Measurements from ENCODE around the gene AP3B1. TPM values are rescaled to one million over a fixed set of nuclear protein-coding genes. Genes with fewer than 3 reads are reported as not detected.

The AP3B1 gene
- total RNA-seq, 1 donor, result 77.4 TPM

DNA sequence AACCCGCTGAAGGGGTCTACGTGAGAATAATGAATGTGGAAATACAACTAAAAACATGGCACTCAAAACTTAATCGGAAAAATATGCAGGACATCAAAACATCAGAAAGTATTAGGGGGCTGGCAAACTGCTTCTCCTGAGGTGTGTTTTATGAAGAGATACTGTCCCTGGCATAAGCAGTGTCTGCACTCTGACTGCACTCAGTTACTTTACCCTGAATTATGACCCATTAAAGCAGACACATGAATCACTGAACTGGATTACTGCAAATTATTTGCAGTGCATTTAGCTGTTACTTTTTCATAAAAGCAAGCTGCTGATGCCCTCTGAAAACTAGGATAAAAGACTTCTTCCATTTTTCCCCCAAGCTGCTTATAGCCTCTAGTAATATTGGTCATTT lies 164.9 kb downstream of the AP3B1 start:
- TF ChIP-seq, protein P1, sequence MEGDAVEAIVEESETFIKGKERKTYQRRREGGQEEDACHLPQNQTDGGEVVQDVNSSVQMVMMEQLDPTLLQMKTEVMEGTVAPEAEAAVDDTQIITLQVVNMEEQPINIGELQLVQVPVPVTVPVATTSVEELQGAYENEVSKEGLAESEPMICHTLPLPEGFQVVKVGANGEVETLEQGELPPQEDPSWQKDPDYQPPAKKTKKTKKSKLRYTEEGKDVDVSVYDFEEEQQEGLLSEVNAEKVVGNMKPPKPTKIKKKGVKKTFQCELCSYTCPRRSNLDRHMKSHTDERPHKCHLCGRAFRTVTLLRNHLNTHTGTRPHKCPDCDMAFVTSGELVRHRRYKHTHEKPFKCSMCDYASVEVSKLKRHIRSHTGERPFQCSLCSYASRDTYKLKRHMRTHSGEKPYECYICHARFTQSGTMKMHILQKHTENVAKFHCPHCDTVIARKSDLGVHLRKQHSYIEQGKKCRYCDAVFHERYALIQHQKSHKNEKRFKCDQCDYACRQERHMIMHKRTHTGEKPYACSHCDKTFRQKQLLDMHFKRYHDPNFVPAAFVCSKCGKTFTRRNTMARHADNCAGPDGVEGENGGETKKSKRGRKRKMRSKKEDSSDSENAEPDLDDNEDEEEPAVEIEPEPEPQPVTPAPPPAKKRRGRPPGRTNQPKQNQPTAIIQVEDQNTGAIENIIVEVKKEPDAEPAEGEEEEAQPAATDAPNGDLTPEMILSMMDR (IDR thresholded peaks at IDR 0.05; ENCODE audit: extremely low read depth, low read depth, low read length), result no peak

DNA sequence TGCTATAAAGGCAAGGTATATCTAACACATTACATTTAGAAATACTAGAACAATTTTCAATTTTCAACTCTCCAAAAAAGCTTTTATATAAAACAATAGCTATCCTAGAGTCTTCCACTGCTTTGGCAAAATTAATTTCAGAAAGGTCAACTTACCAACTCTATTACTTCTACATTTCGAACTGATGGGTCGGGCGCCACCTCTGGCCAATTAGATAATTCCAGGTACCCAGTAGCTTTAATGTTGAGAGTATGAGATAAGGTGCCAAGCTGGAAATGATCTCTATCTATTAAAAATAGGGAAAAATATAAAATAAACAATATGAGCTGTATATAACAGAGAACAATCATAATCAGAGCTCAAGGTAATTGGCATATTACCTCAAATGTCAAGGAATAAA lies 166.6 kb downstream of the AP3B1 start:
- Histone ChIP-seq H3K4me2 (ENCODE audit: insufficient read depth, low read length) (no peak overlapping the region), H3K27ac (ENCODE audit: low read depth, low read length) (no peak overlapping the region), H3K79me2 (ENCODE audit: insufficient read depth, low read length) (no peaks in the 10 kb centered on the region), H3K36me3 (ENCODE audit: insufficient read depth, low read length) (peaks cover 5% of the 10 kb centered on the region), H3K9me3 (ENCODE audit: low read depth, low read length) (no peaks in the 10 kb centered on the region), H4K20me1 (ENCODE audit: insufficient read depth, low read length) (no peaks in the 10 kb centered on the region), H3K4me3 (ENCODE audit: insufficient read depth, low read length) (no peak overlapping the region), H3K4me1 (ENCODE audit: insufficient read depth, low read length) (no peaks in the 10 kb centered on the region), H2AFZ (ENCODE audit: low read length) (no peak overlapping the region), H3K27me3 (ENCODE audit: insufficient read depth, low read length) (no peaks in the 10 kb centered on the region)
- TF ChIP-seq, protein P1 (IDR thresholded peaks at IDR 0.05; ENCODE audit: extremely low read depth, low read depth, low read length), result peak; percentile 19
- no peak for DNase-seq (ENCODE audit: insufficient read length, low spot score, missing footprints)

More for the DNA sequence above, 164.9 kb downstream of the AP3B1 start:
- Histone ChIP-seq H4K20me1 (ENCODE audit: insufficient read depth, low read length) (no peaks in the 10 kb centered on the region), H2AFZ (ENCODE audit: low read length) (no peak overlapping the region), H3K27me3 (ENCODE audit: insufficient read depth, low read length) (no peaks in the 10 kb centered on the region), H3K9me3 (ENCODE audit: low read depth, low read length) (no peaks in the 10 kb centered on the region), H3K4me2 (ENCODE audit: insufficient read depth, low read length) (no peak overlapping the region), H3K36me3 (ENCODE audit: insufficient read depth, low read length) (peaks cover 5% of the 10 kb centered on the region), H3K79me2 (ENCODE audit: insufficient read depth, low read length) (no peaks in the 10 kb centered on the region), H3K4me3 (ENCODE audit: insufficient read depth, low read length) (no peak overlapping the region), H3K4me1 (ENCODE audit: insufficient read depth, low read length) (no peaks in the 10 kb centered on the region), H3K27ac (ENCODE audit: low read depth, low read length) (no peak overlapping the region)
- no peak for DNase-seq (ENCODE audit: insufficient read length, low spot score, missing footprints)

DNA sequence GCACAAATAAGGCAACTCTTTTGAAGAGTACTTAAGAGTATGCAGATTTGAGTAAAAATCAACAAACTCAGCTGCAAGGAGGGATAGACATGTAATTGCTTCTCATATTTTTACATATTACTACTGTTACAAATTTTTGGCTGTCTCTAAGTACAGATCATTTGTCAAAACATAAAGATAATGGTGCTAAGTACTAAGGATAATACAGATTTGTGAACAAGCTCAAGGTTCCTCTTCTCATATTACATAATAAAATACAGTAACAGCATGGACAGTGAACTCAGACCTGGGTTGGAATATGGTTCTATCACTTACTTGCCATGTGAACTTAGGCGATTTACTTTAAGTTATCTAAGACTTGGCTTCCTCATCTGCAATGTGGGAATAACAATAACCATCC lies 168.0 kb downstream of the AP3B1 start:
- Histone ChIP-seq H3K4me1 (ENCODE audit: insufficient read depth, low read length) (no peaks in the 10 kb centered on the region), H4K20me1 (ENCODE audit: insufficient read depth, low read length) (no peaks in the 10 kb centered on the region), H3K27ac (ENCODE audit: low read depth, low read length) (no peak overlapping the region), H3K36me3 (ENCODE audit: insufficient read depth, low read length) (peaks cover 5% of the 10 kb centered on the region), H3K4me2 (ENCODE audit: insufficient read depth, low read length) (no peak overlapping the region), H3K79me2 (ENCODE audit: insufficient read depth, low read length) (no peaks in the 10 kb centered on the region), H3K4me3 (ENCODE audit: insufficient read depth, low read length) (no peak overlapping the region), H2AFZ (ENCODE audit: low read length) (no peak overlapping the region), H3K27me3 (ENCODE audit: insufficient read depth, low read length) (no peaks in the 10 kb centered on the region), H3K9me3 (ENCODE audit: low read depth, low read length) (no peaks in the 10 kb centered on the region)
- TF ChIP-seq, protein P1 (IDR thresholded peaks at IDR 0.05; ENCODE audit: extremely low read depth, low read depth, low read length), result no peak
- no peak for DNase-seq (ENCODE audit: insufficient read length, low spot score, missing footprints)

DNA sequence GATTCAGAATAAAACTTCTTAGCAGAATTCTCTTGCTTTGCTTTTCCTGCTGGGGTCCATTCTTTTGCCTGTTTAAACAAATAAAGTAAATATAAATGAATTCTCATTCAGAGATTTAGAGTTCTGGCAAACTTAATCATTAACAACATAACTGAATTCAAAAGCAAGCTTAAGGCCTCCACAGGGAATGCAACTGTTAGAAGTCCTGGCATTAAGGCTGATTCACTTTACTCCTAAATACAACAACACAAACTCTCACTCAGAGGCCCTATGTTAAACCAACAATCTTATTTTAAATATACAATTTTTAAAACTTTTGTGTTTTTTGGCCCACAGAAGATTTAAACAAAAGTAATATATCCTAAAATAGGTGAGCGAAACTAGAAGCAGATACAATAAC lies 178.3 kb downstream of the AP3B1 start:
- H4K20me1 ChIP-seq (ENCODE audit: insufficient read depth, low read length), result no peaks in the 10 kb centered on the region
- TF ChIP-seq, protein P1 (IDR thresholded peaks at IDR 0.05; ENCODE audit: extremely low read depth, low read depth, low read length), result no peak
- DNase-seq (ENCODE audit: insufficient read length, low spot score, missing footprints), result no peak
- H3K79me2 ChIP-seq (ENCODE audit: insufficient read depth, low read length), result no peaks in the 10 kb centered on the region
- H2AFZ ChIP-seq (ENCODE audit: low read length), result no peak overlapping the region
- no peak overlapping the region for H3K4me2 ChIP-seq (ENCODE audit: insufficient read depth, low read length)
- H3K9me3 ChIP-seq (ENCODE audit: low read depth, low read length), result no peaks in the 10 kb centered on the region
- H3K27ac ChIP-seq (ENCODE audit: low read depth, low read length), result no peak overlapping the region
- peaks cover 32% of the 10 kb centered on the region for H3K36me3 ChIP-seq (ENCODE audit: insufficient read depth, low read length)
- H3K27me3 ChIP-seq (ENCODE audit: insufficient read depth, low read length), result no peaks in the 10 kb centered on the region
- H3K4me3 ChIP-seq (ENCODE audit: insufficient read depth, low read length), result no peak overlapping the region
- H3K4me1 ChIP-seq (ENCODE audit: insufficient read depth, low read length), result no peaks in the 10 kb centered on the region

All from osteoblast (primary cell).